Mesodermal cell (in vitro differentiated cells): ENCODE measurements around the gene RAB3GAP2.
"Not testable (repeated sequence)": the region's sequence is repeated elsewhere in the genome, so short reads cannot be mapped to it uniquely, and the experiment has no call there.

Experiments
- H3K27ac ChIP-seq: 2 replicates; pipeline ENCODE4 v1.7.0; 2013; ENCODE audit warnings: mild to moderate bottlenecking, low read depth, low read length, moderate library complexity; ENCODE audit not compliant: severe bottlenecking
- H3K36me3 ChIP-seq: 2 replicates; pipeline ENCODE4 v1.7.1; 2013; ENCODE audit warnings: mild to moderate bottlenecking, low read length, moderate library complexity; ENCODE audit not compliant: control insufficient read depth, insufficient read depth
- H3K4me1 ChIP-seq: one replicate; pipeline ENCODE4 v1.7.1; 2013; ENCODE audit warnings: mild to moderate bottlenecking, low read length; ENCODE audit not compliant: insufficient read depth, control insufficient read depth, poor library complexity, severe bottlenecking
- H3K4me3 ChIP-seq: 2 replicates; pipeline ENCODE4 v1.7.0; 2013; ENCODE audit warnings: low read length, control low read depth, mild to moderate bottlenecking; ENCODE audit not compliant: insufficient read depth, poor library complexity, severe bottlenecking; ENCODE audit errors: extremely low read depth
- H3K9me3 ChIP-seq: 2 replicates; pipeline ENCODE4 v1.7.1; 2013; ENCODE audit warnings: mild to moderate bottlenecking, low read length, moderate library complexity; ENCODE audit not compliant: control insufficient read depth
- WGBS, 2 experiments: methylation state at CpG; one replicate each; pipeline ENCODE4 v1.1.5; 2013; ENCODE audit warnings: missing lambda C conversion rate in 2 of 2; ENCODE audit not compliant: insufficient coverage in 2 of 2; 5-methylcytosine and 5-hydroxymethylcytosine counted together

Gene RAB3GAP2

DNA sequence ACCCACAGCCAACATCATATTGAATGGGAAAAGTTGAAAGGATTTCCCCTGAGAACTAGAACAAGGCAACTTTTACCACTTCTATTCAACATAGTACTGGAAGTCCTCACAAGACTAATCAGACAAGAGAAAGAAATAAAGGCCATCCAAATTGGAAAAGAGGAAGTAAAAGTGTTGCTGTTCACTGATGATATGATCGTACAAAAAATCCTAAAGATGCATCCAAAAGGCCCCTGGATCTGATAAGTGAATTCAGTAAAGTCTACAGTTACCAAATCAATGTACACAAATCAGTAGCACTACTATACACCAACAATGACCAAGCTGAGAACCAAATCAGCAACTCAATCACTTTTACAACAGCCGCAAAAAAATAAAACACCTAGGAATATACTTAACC, 28.3 kb downstream of the RAB3GAP2 start:
- no peaks in the 10 kb centered on the region for H3K4me1 ChIP-seq
- H3K36me3 ChIP-seq: peaks cover 12% of the 10 kb centered on the region
- no peak overlapping the region for H3K27ac ChIP-seq
- whole genome bisulfite sequencing, 2 experiments: 83 to 100% methylated on average over 1 of the region's 2 CpGs
- no peak overlapping the region for H3K4me3 ChIP-seq
- H3K9me3 ChIP-seq: peaks cover 10% of the 10 kb centered on the region

DNA sequence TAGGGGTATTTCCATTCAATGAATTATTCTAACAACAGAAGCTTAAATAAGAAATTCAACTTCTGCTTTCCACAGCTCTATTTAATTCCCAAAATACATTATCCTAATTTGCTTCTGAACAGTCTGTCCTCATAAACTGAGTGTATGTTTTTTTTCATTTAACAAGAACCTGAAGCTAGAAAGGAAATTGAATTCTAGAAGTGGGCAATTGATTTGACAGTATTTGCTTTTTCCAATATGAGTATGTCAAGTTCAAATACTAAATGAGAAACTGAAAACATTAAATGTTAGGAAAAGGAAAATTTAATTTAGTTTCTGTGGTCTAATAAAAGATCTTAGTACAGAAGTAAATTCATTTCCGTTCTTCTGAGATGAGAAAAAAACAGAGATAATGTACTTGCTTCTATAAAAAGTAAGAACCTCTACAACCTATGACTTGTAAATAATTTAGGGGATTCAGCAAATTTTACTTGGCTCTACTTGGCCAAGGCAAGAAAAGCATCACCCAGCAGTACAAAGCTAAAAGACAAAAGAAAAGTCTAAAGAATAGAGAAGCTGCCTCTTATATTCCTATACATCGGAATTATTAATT, 31.1 kb downstream of the RAB3GAP2 start:
- Histone ChIP-seq H3K27ac (no peak overlapping the region), H3K36me3 (peaks cover 3% of the 10 kb centered on the region), H3K4me3 (no peak overlapping the region), H3K9me3 (no peaks in the 10 kb centered on the region), H3K4me1 (no peaks in the 10 kb centered on the region)
- no CpG with 5 or more reads among the region's 2 CpGs for WGBS, 2 experiments

DNA sequence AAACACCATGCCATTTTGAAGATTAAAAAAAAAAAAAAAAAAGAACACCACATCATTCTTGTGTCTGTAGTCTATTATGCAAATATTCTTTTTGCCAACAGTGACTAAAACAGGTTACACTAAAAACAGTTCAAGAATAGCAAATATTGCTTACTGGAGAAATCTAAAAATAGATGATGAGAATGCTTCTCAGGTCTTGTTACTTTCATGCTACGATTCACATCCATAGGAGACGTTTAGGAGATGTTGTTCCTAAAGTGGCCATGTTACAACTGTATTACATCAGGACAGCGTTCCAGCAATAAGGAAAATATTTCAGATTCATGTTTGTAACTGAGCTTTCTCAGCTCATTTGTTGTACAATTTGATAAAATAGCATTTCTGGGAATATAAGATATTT, 32.3 kb downstream of the RAB3GAP2 start:
- Histone ChIP-seq H3K36me3 (peaks cover 3% of the 10 kb centered on the region), H3K4me1 (no peaks in the 10 kb centered on the region), H3K27ac (no peak overlapping the region), H3K9me3 (no peaks in the 10 kb centered on the region), H3K4me3 (no peak overlapping the region)
- WGBS, 2 experiments: 94 to 100% methylated on average over 2 of the region's 3 CpGs

DNA sequence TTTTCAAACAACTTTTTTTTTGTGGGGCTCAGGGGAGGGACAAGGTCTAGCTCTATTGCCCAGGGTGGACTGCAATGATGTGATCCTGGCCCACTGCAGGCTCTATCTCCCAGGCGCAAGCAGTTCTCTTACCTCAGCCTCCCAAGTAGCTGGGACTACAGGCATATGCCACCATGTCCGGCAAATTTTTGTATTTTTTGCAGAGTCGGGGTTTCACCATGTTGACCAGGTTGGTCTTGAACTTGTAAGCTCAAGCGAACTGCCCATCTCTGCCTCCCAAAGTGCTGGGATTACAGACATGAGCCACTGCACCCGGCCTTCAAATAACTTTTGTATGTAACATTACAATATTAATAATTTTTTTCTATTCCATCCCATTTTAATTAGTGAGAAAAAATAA, 33.0 kb downstream of the RAB3GAP2 start:
- no peaks in the 10 kb centered on the region for H3K9me3 ChIP-seq
- no peaks in the 10 kb centered on the region for H3K4me1 ChIP-seq
- H3K27ac ChIP-seq: no peak overlapping the region
- no peaks in the 10 kb centered on the region for H3K36me3 ChIP-seq
- H3K4me3 ChIP-seq: no peak overlapping the region
- WGBS, 2 experiments: 94% methylated on average over 2 to 4 of the region's 5 CpGs

DNA sequence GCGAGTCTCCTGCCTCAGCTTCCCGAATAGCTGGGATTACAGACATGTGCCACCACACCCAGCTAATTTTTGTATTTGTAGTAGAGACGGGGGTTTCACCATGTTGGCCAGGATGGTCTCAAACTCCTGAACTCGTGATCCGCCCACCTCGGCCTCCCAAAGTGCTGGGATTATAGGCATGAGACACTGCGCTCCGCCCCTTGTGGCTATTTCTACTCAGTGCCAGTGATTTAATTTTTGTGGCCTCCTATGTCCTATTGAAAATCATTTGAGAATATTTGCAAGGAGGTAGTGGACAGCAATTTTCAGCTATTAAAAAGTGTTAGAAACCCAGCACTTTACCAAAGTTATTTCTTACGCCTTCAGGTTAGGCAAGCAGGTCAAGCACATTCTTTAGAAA, 36.0 kb downstream of the RAB3GAP2 start:
- 97% methylated on average over 6 to 7 of the region's 9 CpGs for WGBS, 2 experiments
- H3K4me3 ChIP-seq: not testable (repeated sequence)

DNA sequence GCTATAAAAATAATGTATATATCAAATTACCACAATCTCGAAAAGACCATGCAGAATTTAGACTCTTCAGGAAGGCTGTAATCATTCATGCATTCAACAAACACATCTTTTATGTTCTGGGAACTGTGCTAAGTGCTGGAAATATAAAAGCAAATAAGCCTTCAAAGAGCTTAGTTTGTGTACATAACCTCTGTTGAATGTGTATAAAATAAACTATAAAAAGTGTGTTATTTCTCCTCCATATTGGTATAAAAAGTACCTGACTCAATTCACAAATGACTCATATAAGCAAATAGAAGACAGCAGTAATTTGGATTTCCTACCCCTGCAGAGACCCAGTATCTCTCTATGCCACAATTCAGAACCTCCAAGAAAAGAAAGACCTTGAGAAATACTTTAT, 36.8 kb downstream of the RAB3GAP2 start:
- no CpG with 5 or more reads among the region's 1 CpG for WGBS, 2 experiments
- Histone ChIP-seq H3K4me1 (no peaks in the 10 kb centered on the region), H3K4me3 (no peak overlapping the region), H3K27ac (no peak overlapping the region), H3K36me3 (peaks cover 8% of the 10 kb centered on the region), H3K9me3 (no peaks in the 10 kb centered on the region)

More for the DNA sequence above, 36.0 kb downstream of the RAB3GAP2 start:
- not testable (repeated sequence) for H3K9me3 ChIP-seq, H3K4me1 ChIP-seq, H3K27ac ChIP-seq, H3K36me3 ChIP-seq

DNA sequence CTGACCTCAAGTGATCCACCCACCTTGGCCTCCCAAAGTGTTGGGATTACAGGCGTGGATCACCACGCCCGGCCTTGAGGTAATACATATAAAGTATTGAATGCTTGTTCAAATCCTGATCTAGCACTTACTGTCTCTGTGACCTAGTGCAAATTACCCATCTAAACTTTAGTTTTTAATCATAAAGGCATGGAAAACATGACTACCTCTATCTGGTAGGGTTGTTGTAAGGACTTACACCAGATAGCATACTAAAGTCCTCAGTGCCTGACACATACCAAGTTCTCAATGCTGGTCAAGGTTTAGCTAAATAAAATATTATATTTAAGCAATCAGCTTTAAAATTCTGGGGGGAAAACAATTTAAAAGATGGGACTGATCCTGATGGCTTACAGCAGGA, 38.3 kb downstream of the RAB3GAP2 start:
- peaks cover 8% of the 10 kb centered on the region for H3K36me3 ChIP-seq
- WGBS, 2 experiments: 90% methylated on average over 2 of the region's 3 CpGs; no CpG with 5 or more reads in 1 of the 2 experiments
- no peak overlapping the region for H3K4me3 ChIP-seq
- H3K4me1 ChIP-seq: no peaks in the 10 kb centered on the region
- no peaks in the 10 kb centered on the region for H3K9me3 ChIP-seq
- no peak overlapping the region for H3K27ac ChIP-seq

DNA sequence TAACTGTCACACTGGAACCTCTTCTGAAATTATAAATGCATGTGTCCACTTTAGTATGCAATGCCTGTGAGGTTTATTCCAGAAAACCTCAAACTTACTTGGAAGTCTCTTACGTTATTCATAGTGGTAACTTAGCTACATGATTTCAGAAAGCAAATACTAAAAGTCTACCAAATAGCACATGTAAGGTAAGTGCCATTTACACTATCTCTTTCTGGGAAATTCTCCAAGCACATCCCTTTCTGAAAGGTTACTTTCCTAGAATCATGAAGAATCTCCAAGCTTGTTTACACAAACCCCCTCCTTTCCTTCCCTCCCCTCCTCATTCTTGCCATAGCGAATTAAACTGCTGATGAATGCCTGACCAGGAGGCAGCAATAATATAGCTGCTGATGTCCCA, 42.5 kb downstream of the RAB3GAP2 start:
- WGBS, 2 experiments: 80% methylated on average over 1 of the region's 2 CpGs; no CpG with 5 or more reads in 1 of the 2 experiments
- no peaks in the 10 kb centered on the region for H3K9me3 ChIP-seq
- no peaks in the 10 kb centered on the region for H3K4me1 ChIP-seq
- no peak overlapping the region for H3K27ac ChIP-seq
- H3K36me3 ChIP-seq: peaks cover 19% of the 10 kb centered on the region
- no peak overlapping the region for H3K4me3 ChIP-seq

DNA sequence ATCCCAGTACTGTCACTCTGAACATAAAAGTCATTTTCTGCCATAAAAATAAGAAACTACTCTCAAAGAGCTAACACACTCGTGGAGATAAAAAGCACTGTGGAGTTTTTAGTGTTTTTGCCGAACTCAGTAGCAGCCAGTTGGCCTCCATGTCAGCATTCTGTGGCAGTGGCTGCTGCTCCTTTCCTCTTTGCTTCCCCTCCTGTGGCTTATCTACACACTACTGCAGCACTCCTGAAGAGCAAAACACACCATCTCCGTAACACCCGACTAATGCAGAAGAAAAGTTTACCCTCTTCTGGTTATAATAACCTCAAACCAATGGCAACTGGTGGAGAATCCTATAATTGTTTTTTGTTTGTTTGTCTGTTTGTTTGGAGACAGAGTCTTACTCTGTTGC, 44.9 kb downstream of the RAB3GAP2 start:
- WGBS, 2 experiments: 72 to 94% methylated on average over 2 of the region's 4 CpGs
- Histone ChIP-seq H3K9me3 (no peaks in the 10 kb centered on the region), H3K36me3 (peaks cover 15% of the 10 kb centered on the region), H3K27ac (no peak overlapping the region), H3K4me1 (no peaks in the 10 kb centered on the region), H3K4me3 (no peak overlapping the region)

DNA sequence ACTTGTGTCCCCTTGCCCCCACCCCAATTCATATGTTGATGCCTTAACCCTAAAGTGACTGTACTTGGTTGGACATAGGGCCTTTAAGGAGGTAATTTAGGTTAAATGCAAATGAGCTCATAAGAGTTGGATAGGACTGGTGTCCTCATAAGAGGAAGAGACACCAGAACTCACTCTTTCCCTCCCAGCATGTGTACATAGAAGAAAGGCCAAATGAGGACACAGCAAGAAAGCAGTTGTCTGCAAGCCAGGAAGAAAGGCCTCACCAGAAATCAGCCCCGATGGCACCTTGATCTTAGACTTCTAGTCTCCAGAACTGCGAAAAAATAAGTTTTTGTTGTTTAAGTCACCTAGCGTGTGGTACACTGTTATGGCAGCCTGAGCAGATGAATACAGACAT, 45.5 kb downstream of the RAB3GAP2 start:
- 95 to 100% methylated on average over 2 to 3 of the region's 3 CpGs for WGBS, 2 experiments
- no peak overlapping the region for H3K27ac ChIP-seq

DNA sequence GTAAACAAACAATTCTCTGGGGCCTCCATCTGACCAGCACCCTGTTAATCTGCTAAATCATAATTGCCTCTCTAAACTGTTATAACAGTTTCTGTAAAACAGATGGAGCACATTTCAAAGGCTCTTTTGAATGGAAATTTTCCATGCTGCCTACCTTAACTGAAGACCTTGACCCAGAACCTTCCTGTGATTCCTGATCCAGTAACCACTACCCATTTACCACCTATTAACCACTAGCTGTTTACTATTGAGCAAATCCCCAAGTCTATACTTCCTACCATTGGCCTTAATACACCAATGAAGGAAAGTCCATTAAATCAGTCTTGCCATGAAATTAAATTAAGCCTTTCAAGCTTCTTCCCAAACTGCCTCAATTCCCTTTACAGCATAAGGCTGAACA, 46.3 kb downstream of the RAB3GAP2 start:
- Histone ChIP-seq H3K4me1 (no peaks in the 10 kb centered on the region), H3K4me3 (no peak overlapping the region), H3K27ac (no peak overlapping the region), H3K9me3 (no peaks in the 10 kb centered on the region), H3K36me3 (peaks cover 13% of the 10 kb centered on the region)

More for the DNA sequence above, 45.5 kb downstream of the RAB3GAP2 start:
- Histone ChIP-seq H3K4me3 (no peak overlapping the region), H3K9me3 (no peaks in the 10 kb centered on the region), H3K4me1 (no peaks in the 10 kb centered on the region), H3K36me3 (peaks cover 11% of the 10 kb centered on the region)
